ENCODE results near the gene BTF3. TPM values are rescaled to one million over a fixed set of nuclear protein-coding genes. Genes with fewer than 3 reads are reported as not detected.

BTF3 gene
- polyA plus RNA-seq, 1 experiment: 478 TPM

- ChIA-PET CTCF (interaction anchor here (0.7 to 2.9 kb wide), 8 partner anchors 10 to 362 kb away, joined by 3 to 14 read pairs (median 4); partner anchors contain the start of gene FOXD1), POLR2A (no interaction called here)
- peaks cover 2% of the 10 kb centered on the region for H3K36me3 ChIP-seq (ENCODE audit: control insufficient read depth, insufficient read depth, low read length)
- peak; percentile 19 for DNase-seq (ENCODE audit: low read depth)
- no peak overlapping the region for H3K4me3 ChIP-seq (ENCODE audit: low read depth, low read length)
- H3K27me3 ChIP-seq (ENCODE audit: control insufficient read depth, insufficient read depth, low read length): no peaks in the 10 kb centered on the region
- TF ChIP-seq, protein P1, sequence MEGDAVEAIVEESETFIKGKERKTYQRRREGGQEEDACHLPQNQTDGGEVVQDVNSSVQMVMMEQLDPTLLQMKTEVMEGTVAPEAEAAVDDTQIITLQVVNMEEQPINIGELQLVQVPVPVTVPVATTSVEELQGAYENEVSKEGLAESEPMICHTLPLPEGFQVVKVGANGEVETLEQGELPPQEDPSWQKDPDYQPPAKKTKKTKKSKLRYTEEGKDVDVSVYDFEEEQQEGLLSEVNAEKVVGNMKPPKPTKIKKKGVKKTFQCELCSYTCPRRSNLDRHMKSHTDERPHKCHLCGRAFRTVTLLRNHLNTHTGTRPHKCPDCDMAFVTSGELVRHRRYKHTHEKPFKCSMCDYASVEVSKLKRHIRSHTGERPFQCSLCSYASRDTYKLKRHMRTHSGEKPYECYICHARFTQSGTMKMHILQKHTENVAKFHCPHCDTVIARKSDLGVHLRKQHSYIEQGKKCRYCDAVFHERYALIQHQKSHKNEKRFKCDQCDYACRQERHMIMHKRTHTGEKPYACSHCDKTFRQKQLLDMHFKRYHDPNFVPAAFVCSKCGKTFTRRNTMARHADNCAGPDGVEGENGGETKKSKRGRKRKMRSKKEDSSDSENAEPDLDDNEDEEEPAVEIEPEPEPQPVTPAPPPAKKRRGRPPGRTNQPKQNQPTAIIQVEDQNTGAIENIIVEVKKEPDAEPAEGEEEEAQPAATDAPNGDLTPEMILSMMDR (IDR thresholded peaks at IDR 0.05; ENCODE audit: insufficient read depth, low read depth, low read length): no peak
These were observed 1.2 kb upstream of the BTF3 start for GRCh38 chr5:73496984-73497457.

DNA sequence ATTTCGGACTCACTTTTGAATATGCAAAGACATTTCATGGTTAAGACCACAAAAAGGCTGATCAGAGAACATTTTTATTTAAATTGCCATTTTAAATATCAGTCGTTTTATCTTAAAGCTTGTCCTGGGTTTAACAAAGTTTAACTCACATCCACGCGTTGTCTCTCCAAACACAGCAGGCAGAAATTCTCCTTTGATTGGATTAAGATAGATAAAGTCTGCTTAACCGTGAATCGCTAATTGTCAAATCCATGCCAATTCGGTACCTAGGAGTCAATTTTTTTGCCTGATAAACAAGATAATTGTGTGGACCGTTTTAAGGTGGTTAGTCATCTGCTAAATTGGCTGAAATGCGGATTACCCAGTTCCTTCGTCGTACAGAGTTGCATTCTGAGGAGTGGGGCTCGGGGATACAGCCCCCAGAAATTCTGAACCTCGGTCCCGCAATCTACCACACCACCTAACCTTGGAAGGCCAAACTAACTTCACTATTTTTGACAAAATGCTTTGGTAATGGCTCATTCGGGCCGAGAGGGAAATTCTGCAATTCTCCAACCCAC lies 665 bp upstream of the BTF3 start:
- no peaks in the 10 kb centered on the region for H3K27me3 ChIP-seq (ENCODE audit: control insufficient read depth, insufficient read depth, low read length)
- TF ChIP-seq, protein P1 (IDR thresholded peaks at IDR 0.05; ENCODE audit: insufficient read depth, low read depth, low read length): no peak
- H3K36me3 ChIP-seq (ENCODE audit: control insufficient read depth, insufficient read depth, low read length): peaks cover 2% of the 10 kb centered on the region
- ChIA-PET POLR2A (interaction anchor here (0.6 kb wide), 2 partner anchors 281 to 415 kb away, joined by 3 to 6 read pairs; no protein-coding TSS in a partner anchor), CTCF (interaction anchor here (0.7 to 2.9 kb wide), 6 partner anchors 10 to 49 kb away, joined by 3 to 14 read pairs (median 3); partner anchors contain the start of gene FOXD1)
- H3K4me3 ChIP-seq (ENCODE audit: low read depth, low read length): peak overlapping the region; percentile 100
- no peak for DNase-seq (ENCODE audit: low read depth)

DNA sequence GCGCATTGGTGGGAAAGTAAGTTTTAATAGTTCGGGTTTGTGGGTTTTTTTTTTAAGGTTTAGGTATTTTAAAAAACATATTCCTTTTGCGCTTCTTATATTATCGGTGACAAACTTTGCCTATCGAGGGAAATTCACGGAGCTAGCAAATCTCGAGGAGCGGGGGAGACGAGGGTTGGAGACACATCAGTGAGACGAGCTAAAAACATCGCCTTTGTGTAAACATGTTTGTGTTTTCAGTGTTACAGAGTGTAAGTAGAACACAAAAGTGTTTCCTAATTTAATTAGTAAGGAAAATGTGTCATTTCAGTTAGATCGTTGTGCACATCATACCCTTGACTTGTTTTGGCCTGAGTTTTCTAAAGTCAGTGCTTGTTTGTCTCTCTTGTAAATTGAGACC lies 945 bp downstream of the BTF3 start:
- H3K27me3 ChIP-seq (ENCODE audit: control insufficient read depth, insufficient read depth, low read length): no peaks in the 10 kb centered on the region
- ChIA-PET POLR2A (no interaction called here), CTCF (interaction anchor here (0.9 to 1.4 kb wide), 4 partner anchors 8 to 48 kb away, joined by 3 to 5 read pairs (median 4); no protein-coding TSS in a partner anchor)
- DNase-seq (ENCODE audit: low read depth): no peak
- peaks cover 6% of the 10 kb centered on the region for H3K36me3 ChIP-seq (ENCODE audit: control insufficient read depth, insufficient read depth, low read length)
- TF ChIP-seq, protein P1 (IDR thresholded peaks at IDR 0.05; ENCODE audit: insufficient read depth, low read depth, low read length): no peak
- H3K4me3 ChIP-seq (ENCODE audit: low read depth, low read length): peak overlapping the region; percentile 100

- DNase-seq (ENCODE audit: low read depth): no peak
- H3K36me3 ChIP-seq (ENCODE audit: control insufficient read depth, insufficient read depth, low read length): peaks cover 6% of the 10 kb centered on the region
- ChIA-PET POLR2A (no interaction called here), CTCF (interaction anchor here (1.0 to 1.4 kb wide), 3 partner anchors 8 to 49 kb away, joined by 3 to 5 read pairs (median 3); no protein-coding TSS in a partner anchor)
- H3K4me3 ChIP-seq (ENCODE audit: low read depth, low read length): peak overlapping the region; percentile 100
- TF ChIP-seq, protein P1 (IDR thresholded peaks at IDR 0.05; ENCODE audit: insufficient read depth, low read depth, low read length): no peak
- no peaks in the 10 kb centered on the region for H3K27me3 ChIP-seq (ENCODE audit: control insufficient read depth, insufficient read depth, low read length)
These were observed 1.5 kb downstream of the BTF3 start for GRCh38 chr5:73499756-73500155.

GRCh38 chr5:73501406-73501805 lies 3.2 kb downstream of the BTF3 start:
- ChIA-PET POLR2A (no interaction called here), CTCF (no interaction called here)
- Histone ChIP-seq H3K27me3 (ENCODE audit: control insufficient read depth, insufficient read depth, low read length) (no peaks in the 10 kb centered on the region), H3K4me3 (ENCODE audit: low read depth, low read length) (no peak overlapping the region), H3K36me3 (ENCODE audit: control insufficient read depth, insufficient read depth, low read length) (peaks cover 8% of the 10 kb centered on the region)
- no peak for DNase-seq (ENCODE audit: low read depth)
- TF ChIP-seq, protein P1 (IDR thresholded peaks at IDR 0.05; ENCODE audit: insufficient read depth, low read depth, low read length): no peak
